Measurements from ENCODE around the gene SPDYE3.

SPDYE3 gene

DNA sequence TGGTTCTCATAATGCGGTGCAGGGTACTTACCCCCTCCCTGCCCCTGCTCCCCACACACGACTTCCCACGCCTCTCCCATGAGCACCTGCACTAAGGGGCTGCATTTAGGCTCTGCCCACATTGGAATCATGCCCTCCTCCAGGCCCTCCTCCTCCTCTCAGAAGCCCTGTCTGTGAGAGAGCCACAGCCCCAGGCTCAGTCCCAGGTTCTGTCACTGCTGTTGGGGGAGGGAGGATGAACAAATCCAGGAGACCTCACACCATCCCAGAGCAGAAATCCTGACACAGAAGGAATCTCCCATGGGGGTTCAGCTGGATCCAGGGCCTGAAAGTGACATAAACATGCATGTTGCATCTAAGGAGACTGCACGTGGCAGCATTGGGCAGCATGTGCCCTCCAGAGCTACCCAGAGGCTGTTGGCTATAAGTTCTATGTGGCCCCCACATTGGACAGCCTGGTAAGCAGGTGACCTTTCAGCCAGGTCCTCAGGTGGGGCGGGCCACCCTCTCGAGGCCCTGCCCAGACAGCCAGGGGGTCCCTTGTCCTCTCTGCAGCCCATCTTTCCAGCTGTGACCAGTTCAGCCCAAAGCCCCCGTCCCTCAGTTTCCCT is 64.2 kb downstream of the SPDYE3 start:
- no peak for DNase-seq (ENCODE audit: low read depth, low spot score)

Data from astrocyte of the hippocampus (primary cell).